Gastrocnemius medialis (tissue), 4 donors: ENCODE measurements around the gene TMPRSS2.

Experiments
- CTCF ChIP-seq, 5 experiments: fragments of 450-650 bp in 3 of 5; fragments of 200-600 bp in 2 of 5; sonication (generic) in 2 of 5; IDR thresholded peaks in 4 of 5; conservative IDR thresholded peaks in 1 of 5; 1 replicate in 4 of 5; 2 replicates in 1 of 5; pipeline ENCODE4 v1.5.1; 2016 to 2019; ENCODE audit warnings: antibody characterized with exemption in 5 of 5, mild to moderate bottlenecking in 3 of 5, moderate library complexity in 3 of 5
- POLR2A ChIP-seq, 2 donors: fragments of 450-650 bp; IDR thresholded peaks; one replicate each; pipeline ENCODE4 v1.6.1; 2017; ENCODE audit warnings: antibody characterized with exemption in 2 of 2, mild to moderate bottlenecking in 2 of 2, moderate library complexity in 2 of 2

DNA sequence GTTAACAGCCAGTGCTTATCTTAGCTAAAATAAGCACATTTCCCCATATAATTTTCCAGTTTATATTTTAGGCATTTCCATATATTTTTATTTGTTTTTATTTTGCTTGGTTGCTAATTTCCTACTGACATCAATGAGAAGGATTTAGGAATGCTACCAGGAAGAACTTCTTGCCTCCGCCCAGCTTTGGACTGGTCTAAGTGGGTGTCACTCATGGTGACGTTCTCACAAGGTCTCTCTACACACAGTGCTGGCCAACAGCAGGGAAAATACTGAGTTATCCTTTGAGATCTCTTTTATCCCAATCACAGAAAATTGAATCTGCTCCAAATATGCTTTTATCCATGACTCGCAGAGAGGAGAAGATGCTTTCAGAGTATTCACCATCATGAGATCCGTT lies 68.7 kb downstream of the TMPRSS2 start:
- TF ChIP-seq CTCF (IDR thresholded peaks at IDR 0.05 in 4 of 5, conservative IDR thresholded peaks at IDR 0.05 in 1 of 5) = no peak
- TF ChIP-seq POLR2A (IDR thresholded peaks at IDR 0.05) = no peak
